ENCODE measurements around the gene CHP1.
"Not testable (repeated sequence)": the region's sequence is repeated elsewhere in the genome, so short reads cannot be mapped to it uniquely, and the experiment has no call there.

Gene CHP1

DNA sequence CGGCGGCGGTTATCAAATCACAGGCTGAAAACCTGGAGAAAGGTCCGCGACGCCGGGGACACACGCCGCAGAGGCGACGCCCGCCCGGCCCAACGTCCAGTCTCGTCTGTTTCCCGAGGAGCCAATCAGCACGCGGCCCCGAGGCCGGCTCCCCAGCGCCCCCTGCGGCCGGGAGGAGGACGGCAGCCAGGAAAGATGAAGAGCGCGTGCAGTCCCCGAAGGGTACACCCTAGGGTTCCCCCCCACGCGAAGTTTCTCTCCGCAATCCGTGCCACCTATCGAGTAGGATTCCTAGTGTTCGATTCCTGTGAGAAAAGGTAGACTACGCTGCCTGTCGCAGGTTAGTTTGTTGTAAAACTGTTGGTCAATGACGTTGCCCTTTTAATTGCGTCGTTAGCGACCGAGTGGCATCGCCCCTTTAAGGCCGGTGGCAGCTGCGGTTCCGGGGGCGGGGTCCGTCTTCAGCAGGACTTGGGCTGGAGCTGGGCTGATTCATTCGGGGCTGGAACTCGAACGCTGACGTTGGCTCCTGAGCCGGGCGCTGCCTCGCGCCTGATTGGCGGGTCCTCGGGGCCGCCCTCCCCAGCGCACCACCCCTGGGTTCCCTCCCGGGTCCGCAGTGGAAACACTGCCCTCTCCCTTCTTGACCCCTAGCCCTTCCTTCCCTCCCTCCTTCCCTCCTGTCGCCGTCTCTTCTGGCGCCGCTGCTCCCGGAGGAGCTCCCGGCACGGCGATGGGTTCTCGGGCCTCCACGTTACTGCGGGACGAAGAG is at the start of gene CHP1, which contains the start of gene EXD1:
Gene CHP1, plus strand, starts transcription at position 619 of the 772 bp plus-strand sequence. Its CDS starts 115 bp downstream, at position 734.
Gene EXD1, minus strand, starts transcription at position 108 of the 772 bp plus-strand sequence. CDS start 4,182 bp downstream, outside the sequence.
- peak; percentile 97 for DNase-seq

- DNase-seq: no peak
Observed at GRCh38 chr15:41182266-41182665, 48.8 kb upstream of the CHP1 start.

- DNase-seq: no peak
Observed at GRCh38 chr15:41183581-41183980, 47.5 kb upstream of the CHP1 start.

DNA sequence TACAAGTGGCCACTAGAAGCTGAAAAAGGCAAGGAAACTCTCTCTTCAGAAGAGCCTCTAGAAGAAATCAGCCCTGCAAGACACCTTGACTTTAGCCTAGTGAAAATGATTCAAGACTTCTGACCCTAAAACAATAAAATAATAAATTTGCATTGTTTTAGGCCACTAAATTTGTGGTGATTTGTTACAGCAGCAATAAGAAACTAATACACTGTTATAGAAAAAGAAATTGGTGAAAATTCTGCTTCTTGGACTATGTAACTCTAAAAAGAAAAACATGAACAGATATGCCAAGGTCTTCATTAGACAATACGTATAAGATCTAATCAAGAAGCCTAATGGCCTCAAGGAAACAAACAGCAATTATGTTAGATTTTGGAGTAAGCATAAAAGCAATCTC is 36.6 kb upstream of the CHP1 start:
- DNase-seq: no peak

GRCh38 chr15:41199470-41199869 is 31.6 kb upstream of the CHP1 start:
- no peak for DNase-seq

DNA sequence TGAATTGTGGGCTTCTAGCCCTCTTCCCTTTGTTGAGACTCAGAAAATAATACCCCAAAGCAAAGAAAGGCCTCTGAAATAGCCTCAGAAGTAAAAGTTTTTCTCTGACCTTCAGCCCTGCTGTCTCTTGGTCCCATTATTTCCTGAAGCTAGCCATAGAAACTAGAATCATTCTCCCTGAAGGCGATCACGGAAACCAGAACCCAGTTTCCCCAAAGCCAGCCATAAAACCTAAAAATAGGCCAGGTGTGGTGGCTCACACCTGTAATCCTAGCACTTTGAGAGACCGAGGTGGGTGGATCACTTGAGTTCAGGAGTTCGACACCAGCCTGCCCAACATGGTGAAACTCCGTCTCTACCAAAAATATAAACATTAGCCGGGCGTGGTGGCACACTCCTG is 27.7 kb upstream of the CHP1 start:
- no peak for DNase-seq

DNA sequence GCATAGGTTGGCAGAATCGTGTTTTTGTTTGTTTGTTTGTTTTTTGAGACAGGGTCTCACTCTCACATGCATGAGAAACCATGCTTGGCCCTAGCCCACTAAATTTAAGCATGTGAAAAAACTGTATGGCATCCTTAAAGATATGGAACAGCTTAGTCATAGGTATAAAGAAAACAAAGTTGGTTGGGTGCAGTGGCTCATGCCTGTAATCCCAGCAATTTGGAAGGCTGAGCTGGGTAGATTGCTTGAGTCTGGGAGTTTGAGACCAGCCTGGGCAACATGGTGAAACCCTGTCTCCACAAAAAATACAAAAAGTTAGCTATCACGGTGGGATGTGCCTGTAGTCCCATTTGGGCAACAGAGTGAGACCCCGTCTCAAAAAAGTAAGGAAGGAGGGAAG is 25.8 kb upstream of the CHP1 start:
- DNase-seq: no peak

- no peak for DNase-seq
Observed at GRCh38 chr15:41207687-41208448, 23.2 kb upstream of the CHP1 start.

GRCh38 chr15:41215708-41216107 is 15.4 kb upstream of the CHP1 start:
- DNase-seq: no peak

DNA sequence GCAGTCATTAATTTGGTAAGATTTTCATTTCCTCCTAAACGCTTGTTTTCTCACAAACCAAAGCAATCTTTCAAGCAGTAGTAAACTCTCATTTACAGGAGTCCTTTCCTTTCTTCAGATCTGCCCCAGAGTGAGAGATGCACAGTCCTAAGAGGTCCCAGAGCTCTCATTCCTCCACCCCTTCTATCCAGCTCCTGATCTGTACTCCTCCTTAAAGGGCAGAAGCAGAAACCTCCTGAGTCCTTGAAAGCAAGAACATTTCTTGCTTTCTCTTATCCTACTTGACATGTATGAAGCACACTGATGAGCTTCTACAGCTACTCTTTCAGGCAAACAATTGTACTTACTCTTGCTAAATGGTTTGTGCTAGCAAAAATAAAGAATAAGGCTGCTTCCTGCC is 12.2 kb upstream of the CHP1 start:
- no peak for DNase-seq

GRCh38 chr15:41219381-41219780 is 11.7 kb upstream of the CHP1 start:
- no peak for DNase-seq

- no peak for DNase-seq
Observed at GRCh38 chr15:41230345-41230649, 771 bp upstream of the CHP1 start.

DNA sequence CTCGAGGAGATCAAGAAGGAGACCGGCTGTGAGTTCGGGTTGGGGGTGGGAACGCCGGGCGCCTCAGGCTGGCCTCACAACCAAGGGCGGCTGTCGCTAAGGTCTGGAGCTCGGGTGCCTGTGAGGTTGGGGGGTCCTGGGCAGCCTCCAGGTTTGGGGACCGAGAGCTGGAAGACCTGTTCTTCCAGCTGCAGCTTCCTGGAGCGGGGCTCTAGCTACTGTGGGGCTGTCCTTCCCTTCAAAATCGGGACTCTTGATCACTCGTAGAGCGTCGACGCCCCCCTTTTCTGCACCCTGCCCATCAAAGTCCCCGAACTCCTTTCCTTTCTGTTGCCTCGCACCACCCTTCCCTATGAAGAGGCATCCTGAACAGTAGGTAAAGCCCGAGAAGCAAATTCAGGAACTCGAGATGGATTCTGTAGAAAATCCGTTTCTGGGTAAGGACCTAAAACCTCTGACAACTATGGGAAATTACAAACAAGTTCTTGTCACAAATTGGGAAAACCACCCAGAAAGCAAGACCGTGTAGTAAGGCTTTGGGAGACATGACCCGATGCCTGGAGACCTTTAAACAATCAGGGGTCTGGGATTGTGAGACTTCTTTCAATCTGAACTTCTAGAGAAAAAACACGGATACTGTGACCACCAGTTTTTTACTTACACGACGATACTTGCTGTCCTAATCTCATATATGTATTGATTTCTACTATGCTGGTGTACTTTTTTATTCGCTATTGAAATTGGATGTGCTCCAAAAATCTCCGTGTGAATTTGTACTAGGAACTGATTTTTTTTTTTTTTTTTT is 556 bp downstream of the CHP1 start:
- no peak for DNase-seq

DNA sequence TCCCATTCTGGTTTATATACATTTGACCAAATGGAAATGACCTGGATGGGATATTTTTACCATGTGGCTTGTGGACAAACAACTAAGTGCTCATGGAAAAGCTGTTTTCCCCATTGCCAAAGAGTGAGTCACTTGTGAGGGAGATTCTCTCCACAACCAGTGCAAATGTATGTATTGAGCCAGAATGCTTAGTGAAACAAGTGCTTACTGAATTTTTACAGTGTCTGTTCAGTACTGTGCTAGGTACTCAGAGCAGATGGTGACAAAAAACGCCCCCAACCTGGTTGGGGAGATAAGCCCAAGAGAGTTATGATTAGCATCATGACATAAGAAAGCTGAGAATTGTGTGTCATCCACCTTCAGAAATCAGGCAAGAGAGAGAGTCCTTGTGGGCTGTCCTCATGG is 2.3 kb downstream of the CHP1 start:
- DNase-seq: no peak

DNA sequence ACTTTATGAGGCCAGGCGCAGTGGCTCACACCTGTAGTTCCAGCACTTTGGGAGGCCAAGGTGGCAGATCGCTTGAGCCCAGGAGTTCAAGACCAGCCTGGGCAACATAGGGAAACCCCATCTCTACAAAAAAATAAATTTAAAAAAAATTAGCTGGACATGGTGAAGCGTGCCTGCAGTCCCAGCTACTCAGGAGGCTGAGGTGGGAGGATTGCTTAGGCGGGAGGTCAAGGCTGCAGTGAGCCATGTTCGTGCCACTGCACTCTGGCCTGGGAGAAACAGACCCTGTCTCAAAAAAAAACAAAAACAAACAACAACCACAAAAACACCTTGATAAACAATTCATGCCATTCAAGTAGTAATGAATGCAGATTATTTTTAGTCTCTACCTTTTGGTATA is 4.2 kb downstream of the CHP1 start:
- DNase-seq: not testable (repeated sequence)

DNA sequence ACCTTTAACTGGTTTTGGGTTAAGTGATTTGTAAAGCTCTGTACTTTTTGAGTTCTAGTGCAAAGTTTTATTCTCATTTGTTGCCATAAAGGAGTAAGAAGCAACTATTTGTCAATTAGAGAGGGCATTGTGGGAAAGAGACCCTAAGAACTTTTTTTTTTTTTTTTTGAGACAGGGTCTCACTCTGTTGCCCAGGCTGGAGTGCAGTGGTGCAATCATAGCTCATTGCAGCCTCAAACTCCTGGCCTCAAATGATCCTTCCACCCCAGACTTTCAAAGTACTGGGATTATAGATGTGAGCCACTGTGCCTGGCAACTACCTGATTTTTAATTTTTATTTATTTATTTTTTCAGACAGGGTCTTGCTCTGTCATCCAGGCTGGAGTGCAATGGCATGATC is 4.9 kb downstream of the CHP1 start:
- DNase-seq: no peak

- no peak for DNase-seq
Observed at GRCh38 chr15:41238100-41238499, 7.0 kb downstream of the CHP1 start.

GRCh38 chr15:41241221-41241964 is 10.3 kb downstream of the CHP1 start:
- no peak for DNase-seq

DNA sequence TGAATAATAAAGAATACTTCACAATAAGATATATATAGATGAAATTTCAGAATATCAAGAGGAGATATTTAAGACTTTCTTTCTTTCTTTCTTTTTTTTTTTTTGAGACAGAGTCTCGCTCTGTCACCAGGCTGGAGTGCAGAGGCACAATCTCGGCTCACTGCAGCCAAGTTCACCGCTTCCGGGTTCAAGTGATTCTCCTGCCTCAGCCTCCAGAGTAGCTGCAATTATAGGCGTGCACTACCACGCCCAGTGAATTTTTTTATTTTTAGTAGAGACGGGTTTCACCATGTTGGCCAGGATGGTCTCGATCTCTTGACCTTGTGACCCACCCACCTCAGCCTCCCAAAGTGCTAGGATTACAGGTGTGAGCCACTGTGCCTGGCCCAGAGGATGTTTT is 19.7 kb downstream of the CHP1 start:
- DNase-seq: not testable (repeated sequence)

GRCh38 chr15:41251411-41251810 is 20.3 kb downstream of the CHP1 start:
- DNase-seq: no peak

DNA sequence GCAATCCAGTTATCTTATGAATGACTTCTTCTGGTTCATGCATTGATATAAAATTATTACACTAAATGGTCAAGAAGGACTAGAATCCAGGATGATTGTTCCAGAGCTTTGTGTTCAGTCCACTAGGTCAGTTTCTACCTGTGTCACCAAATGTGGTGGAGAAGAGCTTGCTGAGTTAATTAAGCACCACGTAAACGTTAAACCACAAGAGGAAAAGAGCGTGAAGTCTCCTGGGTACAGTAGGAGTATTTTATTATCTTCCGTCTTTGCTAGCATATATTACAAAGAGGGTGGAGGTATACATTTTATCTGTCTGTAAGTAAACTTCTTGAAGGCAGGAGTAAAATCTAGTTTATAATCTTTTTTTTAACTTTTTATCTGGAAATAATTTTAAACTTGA is 23.5 kb downstream of the CHP1 start:
- DNase-seq: no peak

GRCh38 chr15:41256103-41256502 is 25.0 kb downstream of the CHP1 start:
- DNase-seq: no peak

GRCh38 chr15:41256577-41257038 is 25.5 kb downstream of the CHP1 start:
- no peak for DNase-seq
